ENCODE data around the gene IRX2. TPM values are rescaled to one million over a fixed set of nuclear protein-coding genes. Genes with fewer than 3 reads are reported as not detected.

IRX2 gene
- total and polyA plus RNA-seq, 10 of the 15 experiments (the other 5 are each of a cell fraction or from before 2014, with no cell fraction given): not detected

DNA sequence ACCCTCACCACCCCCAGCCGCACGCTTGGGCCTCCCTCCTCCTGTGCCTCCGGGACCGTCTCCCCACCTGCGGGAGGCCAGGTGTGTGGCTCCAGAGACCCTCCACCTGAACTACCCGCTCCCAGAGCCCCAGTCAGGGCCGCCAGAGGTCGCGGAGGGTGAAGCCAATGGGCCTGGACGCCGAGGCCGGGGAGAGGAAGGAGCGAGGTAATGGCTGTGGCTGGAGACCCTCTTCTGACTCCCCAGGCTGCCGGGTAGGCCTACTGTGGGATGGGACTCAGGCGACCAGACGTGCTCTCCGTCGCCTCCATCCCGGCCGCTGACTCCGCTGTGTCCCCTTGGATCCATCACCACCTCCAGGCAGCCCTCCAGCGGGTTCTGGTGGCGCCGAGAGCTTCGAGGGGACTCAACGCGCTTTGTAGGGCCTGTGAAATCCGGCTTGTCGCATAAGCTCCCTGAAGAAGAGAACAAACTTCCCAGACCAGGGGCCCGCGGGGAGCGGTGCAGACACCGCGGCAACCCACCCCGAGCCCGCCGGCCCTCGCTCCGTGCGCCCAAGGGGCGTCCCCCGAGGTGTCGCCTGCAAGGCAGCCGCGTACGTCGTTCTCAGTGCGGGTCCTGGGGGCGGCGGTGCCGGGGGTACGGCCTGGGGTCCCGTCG is 12.6 kb downstream of the IRX2 start:
- DNase-seq (ENCODE audit: low read depth, low spot score): no peak
- Histone ChIP-seq H3K4me1 (ENCODE audit: control insufficient read depth, insufficient read depth, low read length) (no peaks in the 10 kb centered on the region), H3K4me3 (no peak overlapping the region), H3K9me3 (replicated peaks; ENCODE audit: control insufficient read depth, insufficient read depth, low read length) (no peaks in the 10 kb centered on the region; the same call in 2 of the 3 replicates), H3K9ac (ENCODE audit: control insufficient read depth, insufficient read depth, low read length) (no peak overlapping the region), H3K36me3 (ENCODE audit: control insufficient read depth in 2 of 2, insufficient read depth in 2 of 2, low read length in 1 of 2) (no peaks in the 10 kb centered on the region), H3K27ac (ENCODE audit: control insufficient read depth, insufficient read depth) (no peak overlapping the region), H2AFZ (ENCODE audit: control insufficient read depth, low read depth, low read length) (no peak overlapping the region), H3K79me2 (ENCODE audit: control insufficient read depth, insufficient read depth, low read length) (no peaks in the 10 kb centered on the region), H4K20me1 (ENCODE audit: control insufficient read depth, insufficient read depth) (no peaks in the 10 kb centered on the region), H3K4me2 (ENCODE audit: control insufficient read depth, insufficient read depth) (no peak overlapping the region), H3K27me3 (replicated peaks in 1 of 2; ENCODE audit: control insufficient read depth in 2 of 2, insufficient read depth in 2 of 2, low read length in 1 of 2) (no peaks in the 10 kb centered on the region)
- ChIA-PET CTCF (no interaction called here), POLR2A (no interaction called here), SMC1A (ENCODE audit: uncharacterized antibody, unreplicated experiment) (no interaction called here), RAD21 (ENCODE audit: unreplicated experiment) (no interaction called here)
- no peak for TF ChIP-seq NBN (IDR thresholded peaks at IDR 0.05)
- no peak for FAIRE-seq
- intact Hi-C loops (cut with micrococcal nuclease; ENCODE audit: unreplicated experiment) (no loop called here), in situ Hi-C loops (cut with MboI) (no loop called here)
- ATAC-seq: no peak
- WGBS (ENCODE audit: insufficient coverage, insufficient replicate concordance, low lambda C conversion rate, missing lambda C conversion rate): 65% methylated on average over 43 of the region's 54 CpGs
- BruUV-seq (replicated peaks): no TSS peak

DNA sequence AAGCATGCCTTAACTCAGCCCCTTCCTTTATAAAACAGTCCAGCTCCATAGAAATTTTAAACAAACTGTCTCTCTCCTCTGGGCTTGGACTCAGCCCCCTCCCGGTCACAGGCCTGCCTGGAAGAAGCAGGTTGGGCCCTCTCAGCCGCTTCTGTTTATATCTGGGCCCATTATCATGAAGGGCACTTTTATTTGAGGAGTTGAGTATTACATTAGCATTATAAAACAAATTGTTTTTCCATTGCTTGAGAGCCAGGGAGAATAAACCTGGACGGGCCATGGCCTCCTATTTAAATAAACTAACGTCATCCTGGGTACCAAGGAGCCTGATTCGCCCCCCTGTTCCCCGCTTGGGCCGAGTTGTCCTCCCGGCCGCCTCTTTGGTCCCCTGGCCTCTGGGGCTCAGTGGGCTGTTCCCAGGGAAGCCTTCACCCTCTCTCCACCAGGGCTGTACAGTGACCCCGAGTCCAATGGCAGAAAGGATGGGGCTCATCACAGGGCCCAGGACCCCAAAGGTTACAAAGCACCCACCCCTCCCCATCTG is 13.2 kb downstream of the IRX2 start:
- ATAC-seq (no peak), DNase-seq (ENCODE audit: low read depth, low spot score) (no peak), FAIRE-seq (no peak)
- in situ Hi-C loops (cut with MboI) (no loop called here), intact Hi-C loops (cut with micrococcal nuclease; ENCODE audit: unreplicated experiment) (no loop called here)
- Histone ChIP-seq H3K9me3 (replicated peaks; ENCODE audit: control insufficient read depth, insufficient read depth, low read length) (no peaks in the 10 kb centered on the region; the same call in 2 of the 3 replicates), H3K4me2 (ENCODE audit: control insufficient read depth, insufficient read depth) (no peak overlapping the region), H3K36me3 (ENCODE audit: control insufficient read depth in 2 of 2, insufficient read depth in 2 of 2, low read length in 1 of 2) (no peaks in the 10 kb centered on the region), H3K4me1 (ENCODE audit: control insufficient read depth, insufficient read depth, low read length) (no peaks in the 10 kb centered on the region), H3K9ac (ENCODE audit: control insufficient read depth, insufficient read depth, low read length) (no peak overlapping the region), H3K27me3 (replicated peaks in 1 of 2; ENCODE audit: control insufficient read depth in 2 of 2, insufficient read depth in 2 of 2, low read length in 1 of 2) (no peaks in the 10 kb centered on the region), H3K79me2 (ENCODE audit: control insufficient read depth, insufficient read depth, low read length) (no peaks in the 10 kb centered on the region), H2AFZ (ENCODE audit: control insufficient read depth, low read depth, low read length) (no peak overlapping the region), H3K4me3 (no peak overlapping the region), H3K27ac (ENCODE audit: control insufficient read depth, insufficient read depth) (no peak overlapping the region), H4K20me1 (ENCODE audit: control insufficient read depth, insufficient read depth) (no peaks in the 10 kb centered on the region)
- ChIA-PET SMC1A (ENCODE audit: uncharacterized antibody, unreplicated experiment) (no interaction called here), POLR2A (no interaction called here), CTCF (no interaction called here), RAD21 (ENCODE audit: unreplicated experiment) (no interaction called here)
- 17% methylated on average over 9 of the region's 10 CpGs for WGBS (ENCODE audit: insufficient coverage, insufficient replicate concordance, low lambda C conversion rate, missing lambda C conversion rate)
- no TSS peak for BruUV-seq (replicated peaks)
- TF ChIP-seq ZBED1 (IDR thresholded peaks at IDR 0.05; ENCODE audit: borderline replicate concordance) (no peak), POLR2AphosphoS5 (IDR thresholded peaks at IDR 0.05; ENCODE audit: low read length) (no peak), BCL11A (IDR thresholded peaks at IDR 0.05; ENCODE audit: low read depth, low read length) (no peak), BRCA1 (IDR thresholded peaks at IDR 0.05; ENCODE audit: low read depth, low read length) (no peak), RELA (IDR thresholded peaks at IDR 0.05; ENCODE audit: borderline replicate concordance, partially characterized antibody) (no peak)
- TF ChIP-seq, protein P1, sequence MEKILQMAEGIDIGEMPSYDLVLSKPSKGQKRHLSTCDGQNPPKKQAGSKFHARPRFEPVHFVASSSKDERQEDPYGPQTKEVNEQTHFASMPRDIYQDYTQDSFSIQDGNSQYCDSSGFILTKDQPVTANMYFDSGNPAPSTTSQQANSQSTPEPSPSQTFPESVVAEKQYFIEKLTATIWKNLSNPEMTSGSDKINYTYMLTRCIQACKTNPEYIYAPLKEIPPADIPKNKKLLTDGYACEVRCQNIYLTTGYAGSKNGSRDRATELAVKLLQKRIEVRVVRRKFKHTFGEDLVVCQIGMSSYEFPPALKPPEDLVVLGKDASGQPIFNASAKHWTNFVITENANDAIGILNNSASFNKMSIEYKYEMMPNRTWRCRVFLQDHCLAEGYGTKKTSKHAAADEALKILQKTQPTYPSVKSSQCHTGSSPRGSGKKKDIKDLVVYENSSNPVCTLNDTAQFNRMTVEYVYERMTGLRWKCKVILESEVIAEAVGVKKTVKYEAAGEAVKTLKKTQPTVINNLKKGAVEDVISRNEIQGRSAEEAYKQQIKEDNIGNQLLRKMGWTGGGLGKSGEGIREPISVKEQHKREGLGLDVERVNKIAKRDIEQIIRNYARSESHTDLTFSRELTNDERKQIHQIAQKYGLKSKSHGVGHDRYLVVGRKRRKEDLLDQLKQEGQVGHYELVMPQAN (conservative IDR thresholded peaks at IDR 0.05): no peak
